ENCODE results near the gene HCRTR1.

The HCRTR1 gene

DNA sequence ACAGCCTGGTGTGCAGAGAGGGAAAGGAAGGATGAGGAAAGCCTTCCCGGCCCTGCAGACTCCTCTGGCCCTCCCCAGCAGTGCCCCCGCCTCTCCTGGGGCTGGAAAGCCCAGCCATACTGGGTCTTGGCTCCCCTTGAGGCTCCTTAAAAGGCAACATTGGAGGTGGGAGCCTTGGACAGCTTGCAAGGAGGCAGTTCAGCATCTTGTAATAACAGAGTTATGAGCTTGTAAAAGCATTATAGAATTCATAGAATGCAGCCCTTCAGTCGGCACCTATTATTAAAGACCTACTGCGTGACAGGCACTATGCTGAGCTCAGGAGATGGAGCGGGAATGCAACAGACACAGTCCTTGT is 37.0 kb upstream of the HCRTR1 start:
- Histone ChIP-seq H3K27ac (replicated peaks; ENCODE audit: low read length) (no peak overlapping the region), H3K79me1 (ENCODE audit: low read depth, low read length) (no peaks in the 10 kb centered on the region), H3K4me3 (ENCODE audit: low read length in 2 of 2) (no peak overlapping the region), H2AFZ (ENCODE audit: low read length) (peak overlapping the region; percentile 13), H3K14ac (ENCODE audit: low read length) (no peak overlapping the region), H2BK120ac (ENCODE audit: low read depth, low read length) (no peak overlapping the region), H2BK12ac (ENCODE audit: low read length) (no peak overlapping the region), H2BK15ac (ENCODE audit: low read length) (no peak overlapping the region), H4K91ac (ENCODE audit: low read depth, low read length, poor library complexity) (no peak overlapping the region), H2AK5ac (ENCODE audit: low read depth, low read length) (no peak overlapping the region), H3K18ac (ENCODE audit: low read length) (no peak overlapping the region), H3K9me3 (replicated peaks in 1 of 2; ENCODE audit: control insufficient read depth in 2 of 2, insufficient read depth in 1 of 2, low read depth in 1 of 2, low read length in 2 of 2) (no peaks in the 10 kb centered on the region), H3K27me3 (ENCODE audit: control insufficient read depth in 3 of 3, insufficient read depth in 3 of 3, low read depth in 1 of 3, low read length in 3 of 3) (peaks cover 0 to 87% (median 18%) of the 10 kb centered on the region in 3 experiments), H3K4me2 (ENCODE audit: insufficient read depth, low read length, poor library complexity, severe bottlenecking) (no peak overlapping the region), H3K4ac (ENCODE audit: low read length) (no peak overlapping the region), H3K36me3 (replicated peaks in 1 of 2; ENCODE audit: control insufficient read depth in 2 of 2, insufficient read depth in 2 of 2, low read length in 2 of 2) (no peaks in the 10 kb centered on the region), H2BK5ac (ENCODE audit: low read length) (no peak overlapping the region), H4K8ac (ENCODE audit: low read depth, low read length) (no peak overlapping the region), H3K4me1 (ENCODE audit: control insufficient read depth in 2 of 2, insufficient read depth in 1 of 2, low read depth in 1 of 2, low read length in 2 of 2) (peaks cover 6 to 14% of the 10 kb centered on the region in 2 donors), H3K9ac (ENCODE audit: low read depth, low read length, poor library complexity) (no peak overlapping the region), H3K23ac (ENCODE audit: low read depth, low read length, poor library complexity) (no peak overlapping the region)
- DNase-seq (ENCODE audit: low spot score): no peak
- no CpG with 5 or more reads among the region's 5 CpGs for WGBS, 2 donors (ENCODE audit: extremely low coverage in 2 of 2, insufficient read length in 2 of 2, insufficient replicate concordance in 1 of 2)

GRCh38 chr1:31580891-31581603 is 36.4 kb upstream of the HCRTR1 start:
- Histone ChIP-seq H4K91ac (ENCODE audit: low read depth, low read length, poor library complexity) (no peak overlapping the region), H2BK15ac (ENCODE audit: low read length) (no peak overlapping the region), H2BK12ac (ENCODE audit: low read length) (no peak overlapping the region), H2BK120ac (ENCODE audit: low read depth, low read length) (no peak overlapping the region), H2AK5ac (ENCODE audit: low read depth, low read length) (peak overlapping the region; percentile 2), H3K4ac (ENCODE audit: low read length) (no peak overlapping the region), H2BK5ac (ENCODE audit: low read length) (no peak overlapping the region), H3K18ac (ENCODE audit: low read length) (no peak overlapping the region), H3K4me2 (ENCODE audit: insufficient read depth, low read length, poor library complexity, severe bottlenecking) (no peak overlapping the region), H3K9me3 (replicated peaks in 1 of 2; ENCODE audit: control insufficient read depth in 2 of 2, insufficient read depth in 1 of 2, low read depth in 1 of 2, low read length in 2 of 2) (no peaks in the 10 kb centered on the region), H3K4me3 (ENCODE audit: low read length in 2 of 2) (no peak overlapping the region), H3K14ac (ENCODE audit: low read length) (no peak overlapping the region), H3K27me3 (ENCODE audit: control insufficient read depth in 3 of 3, insufficient read depth in 3 of 3, low read depth in 1 of 3, low read length in 3 of 3) (peaks cover 0 to 87% (median 17%) of the 10 kb centered on the region in 3 experiments), H3K4me1 (ENCODE audit: control insufficient read depth in 2 of 2, insufficient read depth in 1 of 2, low read depth in 1 of 2, low read length in 2 of 2) (peaks cover 6 to 13% of the 10 kb centered on the region in 2 donors), H2AFZ (ENCODE audit: low read length) (no peak overlapping the region), H3K9ac (ENCODE audit: low read depth, low read length, poor library complexity) (no peak overlapping the region), H3K36me3 (replicated peaks in 1 of 2; ENCODE audit: control insufficient read depth in 2 of 2, insufficient read depth in 2 of 2, low read length in 2 of 2) (no peaks in the 10 kb centered on the region), H4K8ac (ENCODE audit: low read depth, low read length) (no peak overlapping the region), H3K79me1 (ENCODE audit: low read depth, low read length) (no peaks in the 10 kb centered on the region), H3K27ac (replicated peaks; ENCODE audit: low read length) (no peak overlapping the region), H3K23ac (ENCODE audit: low read depth, low read length, poor library complexity) (no peak overlapping the region)
- DNase-seq (ENCODE audit: low spot score): no peak
- no CpG with 5 or more reads among the region's 15 CpGs for WGBS, 2 donors (ENCODE audit: extremely low coverage in 2 of 2, insufficient read length in 2 of 2, insufficient replicate concordance in 1 of 2)

GRCh38 chr1:31581821-31582810 is 35.4 kb upstream of the HCRTR1 start:
- peak overlapping the region; percentile 44 for H2AK5ac ChIP-seq (ENCODE audit: low read depth, low read length)
- no peak overlapping the region for H3K4ac ChIP-seq (ENCODE audit: low read length)
- H3K18ac ChIP-seq (ENCODE audit: low read length): no peak overlapping the region
- peaks cover 6 to 7% of the 10 kb centered on the region in 2 donors for H3K4me1 ChIP-seq (ENCODE audit: control insufficient read depth in 2 of 2, insufficient read depth in 1 of 2, low read depth in 1 of 2, low read length in 2 of 2)
- H2BK12ac ChIP-seq (ENCODE audit: low read length): no peak overlapping the region
- DNase-seq (ENCODE audit: low spot score): no peak
- no peak overlapping the region for H2AFZ ChIP-seq (ENCODE audit: low read length)
- H3K36me3 ChIP-seq (replicated peaks in 1 of 2; ENCODE audit: control insufficient read depth in 2 of 2, insufficient read depth in 2 of 2, low read length in 2 of 2): no peaks in the 10 kb centered on the region
- H3K4me3 ChIP-seq (ENCODE audit: low read length in 2 of 2): no peak overlapping the region
- H3K79me1 ChIP-seq (ENCODE audit: low read depth, low read length): no peaks in the 10 kb centered on the region
- no peak overlapping the region for H3K9ac ChIP-seq (ENCODE audit: low read depth, low read length, poor library complexity)
- H2BK15ac ChIP-seq (ENCODE audit: low read length): no peak overlapping the region
- peaks cover 0 to 77% (median 7%) of the 10 kb centered on the region in 3 experiments for H3K27me3 ChIP-seq (ENCODE audit: control insufficient read depth in 3 of 3, insufficient read depth in 3 of 3, low read depth in 1 of 3, low read length in 3 of 3)
- WGBS, 2 donors (ENCODE audit: extremely low coverage in 2 of 2, insufficient read length in 2 of 2, insufficient replicate concordance in 1 of 2): no CpG with 5 or more reads among the region's 12 CpGs
- H2BK5ac ChIP-seq (ENCODE audit: low read length): no peak overlapping the region
- H3K4me2 ChIP-seq (ENCODE audit: insufficient read depth, low read length, poor library complexity, severe bottlenecking): no peak overlapping the region
- no peak overlapping the region for H2BK120ac ChIP-seq (ENCODE audit: low read depth, low read length)
- H4K8ac ChIP-seq (ENCODE audit: low read depth, low read length): no peak overlapping the region
- H3K23ac ChIP-seq (ENCODE audit: low read depth, low read length, poor library complexity): no peak overlapping the region
- H3K14ac ChIP-seq (ENCODE audit: low read length): no peak overlapping the region
- peak overlapping the region; percentile 19 for H4K91ac ChIP-seq (ENCODE audit: low read depth, low read length, poor library complexity)
- H3K27ac ChIP-seq (replicated peaks; ENCODE audit: low read length): no peak overlapping the region
- no peaks in the 10 kb centered on the region for H3K9me3 ChIP-seq (replicated peaks in 1 of 2; ENCODE audit: control insufficient read depth in 2 of 2, insufficient read depth in 1 of 2, low read depth in 1 of 2, low read length in 2 of 2)

Data from neuronal stem cell (in vitro differentiated cells).